ENCODE data around the gene EMD.
A peak's percentile ranks its signal among the peaks of the same experiment; 100 is the strongest.
"Not testable (repeated sequence)": the region's sequence is repeated elsewhere in the genome, so short reads cannot be mapped to it uniquely, and the experiment has no call there.

EMD gene

DNA sequence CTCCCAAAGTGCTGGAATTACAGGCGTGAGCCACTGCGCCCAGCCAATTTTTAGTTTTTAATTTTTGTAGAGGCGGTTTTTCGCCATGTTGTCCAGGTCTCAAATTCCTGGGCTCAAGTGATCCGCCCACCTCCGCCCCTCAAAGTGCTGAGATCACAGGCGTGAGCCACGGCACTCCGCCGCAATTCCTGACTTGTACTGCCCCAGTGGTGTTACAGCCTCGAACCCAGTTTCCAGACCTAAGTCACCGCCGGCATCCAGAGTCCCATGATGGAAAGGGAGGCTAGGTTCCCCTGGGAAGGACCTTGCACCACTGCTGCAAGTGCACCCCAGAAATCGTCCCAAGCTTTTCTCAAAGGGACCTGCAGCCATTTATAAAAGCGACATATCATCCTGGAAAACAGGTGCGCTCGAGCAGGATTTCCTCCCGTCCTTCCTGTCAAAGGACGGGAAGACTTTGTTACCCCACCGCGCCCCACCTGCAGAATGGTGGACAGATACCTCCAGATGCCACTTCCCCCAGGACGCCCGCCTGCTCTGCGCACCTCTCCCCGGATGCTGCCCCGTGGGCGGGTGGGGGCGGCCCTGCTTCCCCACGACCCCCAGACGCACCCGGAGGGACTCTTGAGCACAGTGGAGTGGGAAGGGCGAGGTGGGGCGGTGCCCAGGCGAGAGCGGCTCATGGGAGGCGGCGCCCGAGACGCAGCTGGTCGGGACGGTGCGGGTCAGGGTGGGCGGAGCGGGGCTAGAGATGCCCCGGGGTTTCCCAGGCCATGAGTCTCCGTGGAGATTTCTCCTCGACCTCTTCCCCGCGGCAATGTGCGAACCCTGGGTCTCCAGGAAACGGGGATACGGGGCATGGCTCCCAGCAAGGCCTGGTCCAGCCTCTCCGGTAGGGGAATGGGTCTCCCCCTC, 18.1 kb downstream of the EMD start:
- no peak for DNase-seq (ENCODE audit: low spot score in 2 of 2)
- peak overlapping the region; percentile 99 for H3K27ac Mint-ChIP-seq (ENCODE audit: low read depth)
- H3K36me3 Mint-ChIP-seq (ENCODE audit: insufficient read depth) = peaks cover 40% of the 10 kb centered on the region
- peak overlapping the region; percentile 98 for H3K4me3 Mint-ChIP-seq
- H3K27me3 Mint-ChIP-seq = no peaks in the 10 kb centered on the region
- peaks cover 18% of the 10 kb centered on the region for H3K4me1 Mint-ChIP-seq
- ATAC-seq (replicated peaks; ENCODE audit: extremely low read depth, poor library complexity, severe bottlenecking) = peak; percentile 15
- no peaks in the 10 kb centered on the region for H3K9me3 Mint-ChIP-seq

DNA sequence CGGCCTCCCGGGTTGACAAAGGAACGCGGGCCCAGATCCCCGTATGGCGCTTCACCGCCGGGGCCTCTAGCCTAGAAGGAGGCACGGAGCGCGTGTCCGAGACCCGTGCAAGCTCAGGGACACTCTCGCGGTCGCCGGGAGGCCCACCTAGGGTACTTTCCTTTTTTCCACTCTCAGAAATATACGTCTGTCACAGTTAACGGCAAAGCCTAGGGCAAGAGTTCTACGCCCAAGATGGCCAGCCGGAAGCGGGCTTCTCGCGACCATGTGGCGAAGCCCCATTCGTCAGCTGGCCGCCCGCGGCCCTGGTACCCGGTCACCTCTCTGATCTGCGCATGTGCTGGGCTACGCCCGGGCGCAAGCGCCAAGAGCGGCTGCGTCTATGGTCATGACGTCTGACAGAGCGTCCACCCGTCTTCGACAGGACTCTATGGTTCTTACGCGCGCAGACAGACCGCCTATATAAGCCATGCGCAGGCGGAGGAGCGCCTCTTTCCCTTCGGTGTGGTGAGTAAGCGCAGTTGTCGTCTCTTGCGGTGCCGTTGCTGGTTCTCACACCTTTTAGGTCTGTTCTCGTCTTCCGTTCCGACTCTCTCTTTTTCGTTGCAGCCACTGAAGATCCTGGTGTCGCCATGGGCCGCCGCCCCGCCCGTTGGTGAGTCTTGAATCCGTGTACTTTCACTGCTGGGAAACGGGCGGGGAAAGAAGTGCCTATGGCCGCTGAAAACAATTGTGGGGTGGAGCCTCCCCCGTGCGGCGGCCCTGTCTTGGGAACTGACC, 19.0 kb downstream of the EMD start, which contains the start of gene RPL10:
RPL10 (plus strand) TSS at position 490 of the 780 bp plus-strand sequence; CDS start at position 633, 143 bp downstream.
- peak; percentile 83 for ATAC-seq (replicated peaks; ENCODE audit: extremely low read depth, poor library complexity, severe bottlenecking)
- H3K36me3 Mint-ChIP-seq (ENCODE audit: insufficient read depth) = peaks cover 42% of the 10 kb centered on the region
- peak; percentile 74 to 89 for DNase-seq (ENCODE audit: low spot score in 2 of 2)
- peak within 1 kb of the TSS; percentile 99 for H3K27ac Mint-ChIP-seq (ENCODE audit: low read depth)
- peaks cover 18% of the 10 kb centered on the region for H3K4me1 Mint-ChIP-seq
- no peaks in the 10 kb centered on the region for H3K9me3 Mint-ChIP-seq
- peak within 1 kb of the TSS; percentile 98 for H3K4me3 Mint-ChIP-seq
- no peaks in the 10 kb centered on the region for H3K27me3 Mint-ChIP-seq

DNA sequence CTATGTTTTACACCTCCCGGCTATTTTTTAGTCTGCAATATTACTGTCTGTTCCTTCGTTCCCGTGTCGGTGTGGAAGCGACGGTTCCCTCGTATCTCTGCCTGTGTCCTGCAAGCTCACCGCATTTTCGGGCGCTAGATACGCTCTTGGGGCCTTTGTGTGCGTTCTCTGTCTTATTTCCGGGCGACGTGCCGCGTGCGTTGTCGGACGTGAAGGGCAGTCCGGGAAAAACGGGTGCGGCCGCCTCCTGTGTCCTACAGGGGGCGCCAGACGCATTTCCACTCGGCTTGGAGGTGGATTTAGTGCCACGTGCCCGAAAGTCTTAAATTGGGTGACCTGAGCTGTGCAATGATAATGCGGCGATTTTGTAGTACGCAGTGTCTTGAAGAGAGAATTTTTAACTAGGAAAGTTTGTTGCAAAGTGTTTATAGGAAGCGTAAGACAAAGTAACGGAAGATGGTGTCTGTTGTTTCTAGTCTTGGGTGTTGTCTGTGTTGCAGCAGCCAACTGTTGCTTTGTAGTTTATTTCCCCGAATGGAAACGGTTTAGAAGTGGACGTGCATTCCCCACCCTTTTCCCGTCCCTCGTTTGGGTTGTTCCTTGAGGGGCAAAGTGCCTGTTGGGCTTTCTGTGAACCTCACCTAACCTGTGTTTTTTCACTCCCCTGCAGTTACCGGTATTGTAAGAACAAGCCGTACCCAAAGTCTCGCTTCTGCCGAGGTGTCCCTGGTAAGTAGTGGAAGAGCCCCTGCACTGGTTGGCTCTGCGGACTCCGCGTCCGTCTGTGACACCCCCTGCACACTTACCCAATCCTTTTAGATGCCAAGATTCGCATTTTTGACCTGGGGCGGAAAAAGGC, 19.8 kb downstream of the EMD start:
- H3K27me3 Mint-ChIP-seq = no peaks in the 10 kb centered on the region
- ATAC-seq (replicated peaks; ENCODE audit: extremely low read depth, poor library complexity, severe bottlenecking) (peak; percentile 58), DNase-seq (ENCODE audit: low spot score in 2 of 2) (peak; percentile 63 to 76)
- H3K4me3 Mint-ChIP-seq = peak overlapping the region; percentile 98
- no peaks in the 10 kb centered on the region for H3K9me3 Mint-ChIP-seq
- H3K4me1 Mint-ChIP-seq = peaks cover 18% of the 10 kb centered on the region
- H3K27ac Mint-ChIP-seq (ENCODE audit: low read depth) = peak overlapping the region; percentile 99
- peaks cover 44% of the 10 kb centered on the region for H3K36me3 Mint-ChIP-seq (ENCODE audit: insufficient read depth)

DNA sequence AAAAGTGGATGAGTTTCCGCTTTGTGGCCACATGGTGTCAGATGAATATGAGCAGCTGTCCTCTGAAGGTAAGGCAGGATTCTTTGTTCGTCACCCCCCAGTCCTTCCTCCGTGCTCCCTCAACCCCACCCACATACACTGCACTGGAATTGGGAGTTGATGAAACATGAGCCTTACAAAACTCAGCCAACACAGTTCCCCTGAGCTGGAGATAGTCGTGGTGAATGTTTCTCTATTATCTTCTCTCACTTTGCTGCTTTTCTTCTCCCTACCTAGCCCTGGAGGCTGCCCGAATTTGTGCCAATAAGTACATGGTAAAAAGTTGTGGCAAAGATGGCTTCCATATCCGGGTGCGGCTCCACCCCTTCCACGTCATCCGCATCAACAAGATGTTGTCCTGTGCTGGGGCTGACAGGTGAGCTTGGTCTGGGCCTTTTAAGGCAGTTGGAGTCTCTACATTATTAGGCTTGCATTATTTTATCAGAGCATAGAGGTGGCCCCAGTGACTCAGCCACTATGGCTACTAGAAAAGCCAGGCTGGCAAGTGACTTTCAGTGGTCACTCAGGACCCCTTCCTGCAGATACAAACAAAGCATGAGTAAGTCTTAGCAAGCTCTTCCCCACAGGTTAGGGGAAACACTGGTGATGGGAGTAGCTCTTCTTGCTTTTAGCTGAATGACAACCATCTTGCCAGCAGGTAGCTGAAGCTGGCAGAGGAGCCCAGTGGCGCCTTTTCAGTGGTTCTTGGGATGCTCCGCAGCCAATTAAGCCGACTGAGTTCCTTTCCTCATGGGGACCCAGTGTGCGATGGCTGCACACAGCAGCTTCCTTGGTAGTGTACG, 20.7 kb downstream of the EMD start:
- H3K4me3 Mint-ChIP-seq = peak overlapping the region; percentile 98
- ATAC-seq (replicated peaks; ENCODE audit: extremely low read depth, poor library complexity, severe bottlenecking) (no peak), DNase-seq (ENCODE audit: low spot score in 2 of 2) (no peak)
- H3K4me1 Mint-ChIP-seq = peaks cover 18% of the 10 kb centered on the region
- H3K27ac Mint-ChIP-seq (ENCODE audit: low read depth) = peak overlapping the region; percentile 99
- no peaks in the 10 kb centered on the region for H3K9me3 Mint-ChIP-seq
- no peaks in the 10 kb centered on the region for H3K27me3 Mint-ChIP-seq
- peaks cover 44% of the 10 kb centered on the region for H3K36me3 Mint-ChIP-seq (ENCODE audit: insufficient read depth)

DNA sequence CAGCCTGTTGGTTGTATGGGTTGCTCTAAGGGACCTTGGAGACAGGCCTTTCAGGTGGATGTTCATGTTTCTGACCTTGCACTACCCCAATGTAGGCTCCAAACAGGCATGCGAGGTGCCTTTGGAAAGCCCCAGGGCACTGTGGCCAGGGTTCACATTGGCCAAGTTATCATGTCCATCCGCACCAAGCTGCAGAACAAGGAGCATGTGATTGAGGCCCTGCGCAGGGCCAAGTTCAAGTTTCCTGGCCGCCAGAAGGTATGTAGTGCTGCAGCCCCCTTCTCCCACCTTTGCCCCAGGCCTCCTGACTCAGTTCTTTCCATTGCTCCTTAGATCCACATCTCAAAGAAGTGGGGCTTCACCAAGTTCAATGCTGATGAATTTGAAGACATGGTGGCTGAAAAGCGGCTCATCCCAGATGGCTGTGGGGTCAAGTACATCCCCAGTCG, 21.3 kb downstream of the EMD start:
- H3K9me3 Mint-ChIP-seq; ATAC-seq (replicated peaks; ENCODE audit: extremely low read depth, poor library complexity, severe bottlenecking); DNase-seq (ENCODE audit: low spot score in 2 of 2); H3K27me3 Mint-ChIP-seq: not testable (repeated sequence)
- peak overlapping the region; percentile 99 for H3K27ac Mint-ChIP-seq (ENCODE audit: low read depth)
- H3K4me3 Mint-ChIP-seq = peak overlapping the region; percentile 98
- H3K36me3 Mint-ChIP-seq (ENCODE audit: insufficient read depth) = peaks cover 45% of the 10 kb centered on the region
- peaks cover 18% of the 10 kb centered on the region for H3K4me1 Mint-ChIP-seq

DNA sequence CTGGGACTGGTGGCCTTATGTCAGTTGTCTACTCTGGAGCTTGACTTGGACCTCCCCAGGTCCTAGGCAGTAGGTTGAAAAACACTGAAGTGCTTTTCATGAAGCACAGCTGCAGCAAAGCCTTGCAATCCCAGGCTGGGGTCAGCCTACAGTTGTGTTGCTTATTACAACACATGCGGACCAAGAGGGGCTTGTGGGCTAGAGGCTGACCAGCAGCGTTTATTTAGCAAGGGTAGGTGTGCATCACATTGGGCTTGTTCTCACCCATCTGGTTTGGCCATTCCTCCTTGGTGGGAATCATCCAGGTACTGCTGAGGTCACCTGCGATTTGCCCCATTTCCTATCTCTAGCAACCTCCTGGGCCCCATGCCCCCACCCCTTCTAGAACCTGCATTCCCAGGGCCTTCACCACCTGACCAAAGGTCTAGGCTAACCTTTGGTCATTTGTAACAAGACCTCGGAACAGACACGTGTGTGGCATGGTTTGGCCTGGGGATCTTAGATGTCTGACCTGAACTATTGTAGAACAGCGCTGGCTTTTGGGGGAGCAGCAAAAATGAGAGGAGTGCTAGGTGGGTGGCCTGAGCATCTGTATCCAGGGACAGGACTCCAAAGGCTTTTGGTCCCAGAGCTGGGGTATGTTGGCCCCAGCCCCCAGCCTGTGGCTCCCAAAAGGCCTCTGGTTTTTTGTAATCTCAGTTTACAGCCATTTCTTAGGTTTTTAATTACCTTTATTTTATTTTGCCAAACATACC, 22.1 kb downstream of the EMD start:
- no peaks in the 10 kb centered on the region for H3K9me3 Mint-ChIP-seq
- no peak overlapping the region for H3K27ac Mint-ChIP-seq (ENCODE audit: low read depth)
- H3K36me3 Mint-ChIP-seq (ENCODE audit: insufficient read depth) = peaks cover 45% of the 10 kb centered on the region
- ATAC-seq (replicated peaks; ENCODE audit: extremely low read depth, poor library complexity, severe bottlenecking) = no peak
- H3K4me3 Mint-ChIP-seq = peak overlapping the region; percentile 48
- H3K27me3 Mint-ChIP-seq = no peaks in the 10 kb centered on the region
- DNase-seq (ENCODE audit: low spot score in 2 of 2) = no peak
- H3K4me1 Mint-ChIP-seq = peaks cover 18% of the 10 kb centered on the region

DNA sequence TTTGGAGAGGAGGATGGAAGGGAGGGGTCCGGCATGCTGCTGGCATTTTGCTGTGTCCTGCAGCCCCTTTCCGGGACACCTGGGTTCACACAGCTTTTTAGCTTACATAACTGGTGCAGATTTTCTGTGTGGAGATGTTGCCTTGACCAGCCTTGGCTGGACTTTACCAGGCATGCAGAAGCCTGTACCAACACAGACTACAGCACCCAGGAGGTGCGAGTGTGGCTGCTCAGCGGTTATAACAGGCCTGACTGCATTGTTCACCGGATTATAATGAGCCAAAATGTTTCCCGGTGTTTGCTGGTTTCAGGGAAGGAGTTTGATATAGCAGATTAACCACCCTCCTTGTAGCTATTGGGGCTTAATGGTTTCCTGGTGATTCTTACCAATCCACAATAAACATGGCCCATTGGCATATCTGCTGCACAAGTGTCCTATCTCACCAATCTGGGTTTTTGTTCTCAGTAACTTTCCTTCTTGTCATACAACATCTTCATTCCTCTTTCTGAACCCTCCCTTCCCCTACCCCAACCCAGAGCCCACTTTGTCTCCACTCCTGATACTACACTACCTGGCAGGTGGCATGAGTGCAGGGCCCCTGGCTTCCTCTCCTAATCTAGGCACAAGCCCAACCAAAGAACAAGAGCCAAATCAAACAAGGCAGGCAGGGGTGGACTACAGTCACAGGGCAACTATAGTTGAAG, 23.0 kb downstream of the EMD start:
- Mint-ChIP-seq H3K27ac (ENCODE audit: low read depth) (no peak overlapping the region), H3K27me3 (no peaks in the 10 kb centered on the region), H3K9me3 (no peaks in the 10 kb centered on the region), H3K4me3 (no peak overlapping the region), H3K36me3 (ENCODE audit: insufficient read depth) (peaks cover 43% of the 10 kb centered on the region), H3K4me1 (peaks cover 18% of the 10 kb centered on the region)
- DNase-seq (ENCODE audit: low spot score in 2 of 2) = no peak
- ATAC-seq (replicated peaks; ENCODE audit: extremely low read depth, poor library complexity, severe bottlenecking) = no peak

DNA sequence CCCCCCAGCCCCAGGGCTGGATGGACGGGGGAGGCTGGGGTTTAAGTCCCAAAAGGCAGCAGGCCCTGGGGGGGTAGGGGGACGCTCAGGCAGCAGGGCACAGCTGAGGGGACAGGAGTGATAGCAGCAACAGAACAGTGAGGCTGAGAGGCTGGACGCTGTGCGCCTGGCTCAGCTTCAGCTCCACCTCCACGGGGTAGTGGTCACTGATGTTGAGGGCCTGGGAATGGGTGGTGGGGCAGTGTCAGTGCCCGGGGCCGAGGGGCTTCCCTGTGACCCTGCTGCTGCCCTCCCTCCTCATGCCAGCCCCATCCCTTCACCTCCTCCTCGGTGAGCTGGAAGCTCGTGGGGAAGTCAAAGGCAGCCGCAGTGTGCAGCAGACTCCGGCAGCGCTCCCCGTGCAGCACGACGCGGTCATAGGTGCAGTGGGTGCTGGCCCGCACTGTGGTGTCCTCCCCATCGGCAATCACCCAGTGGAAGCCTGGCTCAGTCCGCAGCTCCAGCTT, 23.6 kb downstream of the EMD start:
- Mint-ChIP-seq H3K4me3 (no peak overlapping the region), H3K27me3 (no peaks in the 10 kb centered on the region), H3K4me1 (peaks cover 18% of the 10 kb centered on the region), H3K27ac (ENCODE audit: low read depth) (no peak overlapping the region), H3K36me3 (ENCODE audit: insufficient read depth) (peaks cover 41% of the 10 kb centered on the region), H3K9me3 (no peaks in the 10 kb centered on the region)
- no peak for DNase-seq (ENCODE audit: low spot score in 2 of 2)
- no peak for ATAC-seq (replicated peaks; ENCODE audit: extremely low read depth, poor library complexity, severe bottlenecking)

DNA sequence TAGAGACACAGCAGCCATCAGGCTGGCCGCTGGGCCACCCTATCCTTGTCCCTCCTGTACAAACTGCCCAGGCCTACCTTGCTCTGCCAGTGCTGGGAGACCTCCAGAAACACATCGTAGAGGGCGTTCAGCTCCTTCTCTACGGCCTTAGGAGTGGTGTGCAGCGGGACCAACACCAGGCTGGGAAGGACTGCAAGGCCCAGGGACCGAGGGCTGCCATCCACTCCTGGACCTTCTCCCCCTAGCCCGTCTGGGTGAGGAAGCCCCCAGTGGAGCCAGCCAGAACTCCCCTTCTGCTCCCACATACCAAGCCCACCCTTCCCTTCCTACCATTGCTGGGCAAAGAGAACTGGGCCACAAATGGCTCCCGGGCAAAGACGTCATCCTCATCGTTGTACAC, 24.1 kb downstream of the EMD start:
- H3K27ac Mint-ChIP-seq (ENCODE audit: low read depth) = no peak overlapping the region
- H3K9me3 Mint-ChIP-seq = no peaks in the 10 kb centered on the region
- no peaks in the 10 kb centered on the region for H3K27me3 Mint-ChIP-seq
- DNase-seq (ENCODE audit: low spot score in 2 of 2) (no peak), ATAC-seq (replicated peaks; ENCODE audit: extremely low read depth, poor library complexity, severe bottlenecking) (no peak)
- no peak overlapping the region for H3K4me3 Mint-ChIP-seq
- H3K4me1 Mint-ChIP-seq = peaks cover 15% of the 10 kb centered on the region
- H3K36me3 Mint-ChIP-seq (ENCODE audit: insufficient read depth) = peaks cover 36% of the 10 kb centered on the region

DNA sequence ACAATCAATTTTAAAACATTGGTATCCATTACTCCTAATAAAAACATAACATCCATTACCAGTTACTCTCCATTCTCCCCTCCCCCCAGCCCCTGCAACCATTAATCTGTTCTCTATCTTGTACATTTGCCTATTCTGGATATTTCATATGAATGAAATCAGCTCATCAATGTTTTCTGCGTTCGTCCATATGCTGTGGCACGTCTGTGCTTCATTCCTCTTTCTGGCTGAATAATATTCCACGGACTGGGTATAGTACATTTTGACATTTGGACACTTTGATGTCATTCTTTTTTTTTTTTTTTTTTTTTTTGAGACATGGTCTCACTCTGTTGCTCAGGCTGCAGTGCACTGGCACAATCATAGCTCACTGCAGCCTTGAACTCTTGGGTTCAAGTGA, 24.8 kb downstream of the EMD start:
- DNase-seq (ENCODE audit: low spot score in 2 of 2) (no peak), ATAC-seq (replicated peaks; ENCODE audit: extremely low read depth, poor library complexity, severe bottlenecking) (no peak)
- Mint-ChIP-seq H3K36me3 (ENCODE audit: insufficient read depth) (peaks cover 29% of the 10 kb centered on the region), H3K9me3 (no peaks in the 10 kb centered on the region), H3K4me1 (peaks cover 15% of the 10 kb centered on the region), H3K4me3 (no peak overlapping the region), H3K27ac (ENCODE audit: low read depth) (no peak overlapping the region), H3K27me3 (no peaks in the 10 kb centered on the region)

Data from central memory CD8-positive, alpha-beta T cell (primary cell).